ENCODE results near the gene PRSS12. TPM values are rescaled to one million over a fixed set of nuclear protein-coding genes. Genes with fewer than 3 reads are reported as not detected.
"Not testable (repeated sequence)": the region's sequence is repeated elsewhere in the genome, so short reads cannot be mapped to it uniquely, and the experiment has no call there.

PRSS12 gene
- total RNA-seq, 1 experiment from 2014 or later, result 15.6 TPM

DNA sequence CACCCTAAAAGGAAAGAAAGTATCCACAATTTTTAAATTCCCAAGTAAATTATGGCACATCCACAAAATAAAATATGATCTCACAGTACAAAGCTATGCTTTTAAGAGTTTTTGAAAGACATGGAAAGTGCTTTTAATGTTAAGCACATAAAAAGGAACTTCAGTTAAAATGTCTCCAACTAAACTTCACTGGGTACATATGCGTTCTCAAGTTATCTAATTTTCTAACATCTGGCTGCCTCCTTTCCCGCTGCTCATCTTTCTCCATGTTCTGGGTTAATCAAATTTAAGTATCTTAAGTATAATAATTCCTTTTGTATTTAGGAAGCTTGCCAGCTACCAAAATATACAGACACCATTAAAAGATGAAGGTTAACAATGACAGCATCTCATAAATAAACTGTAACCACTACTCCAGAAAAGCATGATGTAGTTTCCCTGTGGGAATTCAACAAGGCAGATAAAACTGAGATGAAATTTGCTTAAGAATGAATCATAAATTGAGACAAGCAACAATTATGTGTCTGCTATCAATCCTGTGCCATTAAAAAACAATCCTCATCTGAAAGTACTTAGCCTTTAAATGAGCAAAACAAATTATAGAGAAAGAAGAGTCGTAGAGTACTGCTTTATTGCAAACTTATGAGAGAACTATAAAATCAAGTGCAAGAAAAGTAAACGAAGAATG, 25.1 kb downstream of the PRSS12 start:
- Histone ChIP-seq H3K27ac (no peak overlapping the region), H3K4me3 (no peak overlapping the region), H3K27me3 (replicated peaks) (no peaks in the 10 kb centered on the region), H3K9me3 (replicated peaks) (no peaks in the 10 kb centered on the region), H3K36me3 (no peaks in the 10 kb centered on the region), H3K4me1 (replicated peaks) (no peaks in the 10 kb centered on the region)
- DNase-seq (ENCODE audit: low read depth in 1 of 2, low spot score in 2 of 2), result no peak

DNA sequence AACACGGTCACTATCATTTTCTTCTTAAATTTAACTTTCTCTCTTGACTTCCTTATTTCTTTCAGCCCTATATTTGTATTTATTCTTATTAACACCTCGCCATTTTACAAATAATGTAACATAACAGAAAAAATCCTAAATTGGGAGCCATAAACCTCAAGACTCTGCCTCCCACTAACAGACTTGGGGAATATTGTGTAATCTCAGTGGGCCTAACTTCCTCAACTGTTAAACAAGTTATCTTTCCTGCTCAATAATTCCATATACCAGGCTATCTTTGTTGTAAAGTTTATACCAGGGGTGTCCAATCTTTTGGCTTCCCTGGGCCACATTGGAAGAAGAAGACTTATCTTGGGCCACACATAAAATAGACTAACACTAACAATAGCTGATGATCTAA, 26.2 kb downstream of the PRSS12 start:
- no peaks in the 10 kb centered on the region for H3K36me3 ChIP-seq
- no peak for DNase-seq (ENCODE audit: low read depth in 1 of 2, low spot score in 2 of 2)
- H3K27me3 ChIP-seq (replicated peaks), result no peaks in the 10 kb centered on the region
- H3K4me3 ChIP-seq, result no peak overlapping the region
- no peaks in the 10 kb centered on the region for H3K4me1 ChIP-seq (replicated peaks)
- no peak overlapping the region for H3K27ac ChIP-seq
- H3K9me3 ChIP-seq (replicated peaks), result no peaks in the 10 kb centered on the region

DNA sequence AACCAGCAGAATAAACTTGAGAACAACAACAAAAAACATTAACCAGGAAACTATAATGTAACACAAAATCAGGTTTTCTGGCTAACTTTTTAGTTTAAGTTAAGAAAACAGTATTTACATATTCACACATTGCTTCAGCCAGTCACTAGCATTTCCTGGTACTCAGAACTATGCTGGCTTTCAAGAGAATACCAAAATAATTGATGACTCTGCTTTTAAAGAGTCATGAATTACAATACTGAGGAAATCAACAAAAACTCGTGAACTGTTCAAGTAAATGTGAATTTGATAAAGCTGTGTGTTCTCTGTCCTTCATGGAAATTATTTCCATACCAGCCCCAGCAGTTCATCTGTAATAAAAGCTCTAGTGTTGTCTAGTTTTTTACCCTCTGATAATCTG, 27.4 kb downstream of the PRSS12 start:
- Histone ChIP-seq H3K4me1 (replicated peaks) (no peaks in the 10 kb centered on the region), H3K27ac (no peak overlapping the region), H3K4me3 (no peak overlapping the region), H3K9me3 (replicated peaks) (no peaks in the 10 kb centered on the region), H3K27me3 (replicated peaks) (no peaks in the 10 kb centered on the region), H3K36me3 (no peaks in the 10 kb centered on the region)
- no peak for DNase-seq (ENCODE audit: low read depth in 1 of 2, low spot score in 2 of 2)

- no peaks in the 10 kb centered on the region for H3K4me1 ChIP-seq (replicated peaks)
- H3K4me3 ChIP-seq, result no peak overlapping the region
- no peaks in the 10 kb centered on the region for H3K36me3 ChIP-seq
- no peaks in the 10 kb centered on the region for H3K27me3 ChIP-seq (replicated peaks)
- DNase-seq (ENCODE audit: low read depth in 1 of 2, low spot score in 2 of 2), result no peak
- no peak overlapping the region for H3K27ac ChIP-seq
- no peaks in the 10 kb centered on the region for H3K9me3 ChIP-seq (replicated peaks)
Observed at GRCh38 chr4:118322831-118323502, 29.8 kb downstream of the PRSS12 start.

DNA sequence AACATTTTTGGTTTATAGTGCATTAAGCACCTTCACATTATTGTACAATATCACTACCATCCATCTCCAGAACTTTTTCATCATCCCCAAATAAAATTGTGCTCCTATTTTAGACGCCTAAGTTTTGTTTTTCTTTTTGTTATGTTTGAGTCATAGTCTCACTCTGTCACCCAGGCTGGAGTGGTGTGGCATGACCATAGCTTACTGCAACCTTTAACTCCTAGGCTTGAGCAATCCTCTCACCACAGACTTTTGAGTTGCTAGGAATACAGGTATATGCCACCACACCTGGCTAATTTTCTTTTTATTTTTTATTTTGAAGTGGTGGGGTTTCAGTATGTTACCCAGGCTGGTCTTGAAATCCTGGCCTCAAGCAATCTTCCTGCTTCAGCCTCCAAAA, 33.9 kb downstream of the PRSS12 start:
- H3K4me3 ChIP-seq, result no peak overlapping the region
- no peak for DNase-seq (ENCODE audit: low read depth in 1 of 2, low spot score in 2 of 2)
- no peak overlapping the region for H3K27ac ChIP-seq
- no peaks in the 10 kb centered on the region for H3K36me3 ChIP-seq
- H3K4me1 ChIP-seq (replicated peaks), result no peaks in the 10 kb centered on the region
- no peaks in the 10 kb centered on the region for H3K27me3 ChIP-seq (replicated peaks)
- no peaks in the 10 kb centered on the region for H3K9me3 ChIP-seq (replicated peaks)

GRCh38 chr4:118317691-118318090, 35.1 kb downstream of the PRSS12 start:
- Histone ChIP-seq H3K9me3 (replicated peaks) (no peaks in the 10 kb centered on the region), H3K4me3 (no peak overlapping the region), H3K4me1 (replicated peaks) (no peaks in the 10 kb centered on the region), H3K27me3 (replicated peaks) (no peaks in the 10 kb centered on the region), H3K27ac (no peak overlapping the region), H3K36me3 (no peaks in the 10 kb centered on the region)
- no peak for DNase-seq (ENCODE audit: low read depth in 1 of 2, low spot score in 2 of 2)

DNA sequence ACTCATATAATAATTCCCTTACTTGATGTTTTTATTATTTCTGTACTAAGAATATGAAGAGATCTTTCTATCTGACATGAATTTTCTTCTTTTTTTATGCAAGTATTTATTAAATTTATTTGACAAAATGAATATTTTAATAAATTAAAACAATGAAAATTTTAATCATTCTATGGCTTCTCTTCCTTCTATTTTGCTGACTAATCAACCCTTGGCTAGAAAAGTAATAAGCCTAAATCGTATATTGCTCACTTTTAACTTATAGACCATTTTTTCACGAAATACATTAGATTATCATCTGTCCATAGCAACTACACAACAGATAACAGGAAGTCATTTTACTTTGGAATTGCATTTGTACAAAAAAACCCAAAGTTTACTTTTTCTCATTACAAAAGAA, 38.6 kb downstream of the PRSS12 start:
- DNase-seq (ENCODE audit: low read depth in 1 of 2, low spot score in 2 of 2), result no peak
- no peaks in the 10 kb centered on the region for H3K4me1 ChIP-seq (replicated peaks)
- H3K36me3 ChIP-seq, result no peaks in the 10 kb centered on the region
- H3K9me3 ChIP-seq (replicated peaks), result no peaks in the 10 kb centered on the region
- H3K27me3 ChIP-seq (replicated peaks), result no peaks in the 10 kb centered on the region
- H3K4me3 ChIP-seq, result no peak overlapping the region
- H3K27ac ChIP-seq, result no peak overlapping the region

DNA sequence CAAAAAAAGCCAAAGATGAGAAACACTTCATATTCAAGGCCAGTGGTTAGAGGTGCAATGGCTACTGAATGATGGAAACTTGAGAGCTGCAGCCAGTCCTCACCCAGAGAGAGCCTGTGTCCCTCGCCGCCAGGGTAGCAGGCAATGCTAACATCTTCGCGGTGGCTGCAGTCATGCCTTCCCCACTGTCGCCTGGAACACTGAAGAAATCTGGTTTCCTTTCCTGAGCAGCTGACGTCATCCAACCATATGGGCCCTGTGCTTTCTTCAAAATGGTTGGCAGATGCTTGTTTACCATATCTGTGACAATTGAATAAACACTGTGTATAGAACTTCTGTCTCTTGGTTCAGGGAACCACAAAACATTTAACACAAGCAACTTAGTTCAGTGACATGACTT, 39.7 kb downstream of the PRSS12 start:
- Histone ChIP-seq H3K4me1 (replicated peaks) (no peaks in the 10 kb centered on the region), H3K27me3 (replicated peaks) (no peaks in the 10 kb centered on the region), H3K9me3 (replicated peaks) (no peaks in the 10 kb centered on the region), H3K27ac (no peak overlapping the region), H3K36me3 (no peaks in the 10 kb centered on the region), H3K4me3 (no peak overlapping the region)
- DNase-seq (ENCODE audit: low read depth in 1 of 2, low spot score in 2 of 2), result no peak

- no peak overlapping the region for H3K4me3 ChIP-seq
- no peaks in the 10 kb centered on the region for H3K9me3 ChIP-seq (replicated peaks)
- H3K27ac ChIP-seq, result no peak overlapping the region
- H3K36me3 ChIP-seq, result no peaks in the 10 kb centered on the region
- no peak for DNase-seq (ENCODE audit: low read depth in 1 of 2, low spot score in 2 of 2)
- no peaks in the 10 kb centered on the region for H3K4me1 ChIP-seq (replicated peaks)
- H3K27me3 ChIP-seq (replicated peaks), result no peaks in the 10 kb centered on the region
Observed at GRCh38 chr4:118308306-118309030, 44.3 kb downstream of the PRSS12 start.

DNA sequence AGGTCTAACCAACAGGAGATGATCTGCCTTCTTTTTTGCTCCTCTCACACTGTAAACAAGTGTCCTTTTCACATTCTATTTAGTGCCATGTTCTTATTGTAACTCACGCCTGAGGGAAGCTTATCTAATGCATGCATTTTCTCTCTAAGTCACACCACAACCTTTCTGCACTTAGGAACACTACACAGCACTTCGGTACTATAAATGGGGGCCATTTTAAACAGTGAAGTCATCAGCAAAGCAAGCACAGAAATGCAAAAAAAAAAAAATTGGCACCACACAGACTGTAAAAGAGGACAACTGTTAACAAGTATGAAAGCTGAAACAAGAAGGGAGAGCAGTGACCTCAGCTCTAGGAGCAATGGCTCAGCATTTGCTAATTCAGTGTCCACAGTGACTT, 45.2 kb downstream of the PRSS12 start:
- Histone ChIP-seq H3K36me3 (no peaks in the 10 kb centered on the region), H3K27ac (no peak overlapping the region)
- no peak for DNase-seq (ENCODE audit: low read depth in 1 of 2, low spot score in 2 of 2)

GRCh38 chr4:118299619-118300018, 53.2 kb downstream of the PRSS12 start:
- H3K4me1 ChIP-seq (replicated peaks); DNase-seq (ENCODE audit: low read depth in 1 of 2, low spot score in 2 of 2); H3K27ac ChIP-seq; H3K9me3 ChIP-seq (replicated peaks); H3K36me3 ChIP-seq; H3K27me3 ChIP-seq (replicated peaks); H3K4me3 ChIP-seq: not testable (repeated sequence)

More for the DNA sequence above, 45.2 kb downstream of the PRSS12 start:
- Histone ChIP-seq H3K9me3 (replicated peaks) (no peaks in the 10 kb centered on the region), H3K4me1 (replicated peaks) (no peaks in the 10 kb centered on the region), H3K27me3 (replicated peaks) (no peaks in the 10 kb centered on the region), H3K4me3 (no peak overlapping the region)

GRCh38 chr4:118296729-118297128, 56.1 kb downstream of the PRSS12 start:
- no peak overlapping the region for H3K27ac ChIP-seq
- no peak for DNase-seq (ENCODE audit: low read depth in 1 of 2, low spot score in 2 of 2)

GRCh38 chr4:118290951-118291350, 61.9 kb downstream of the PRSS12 start:
- Histone ChIP-seq H3K27me3 (replicated peaks) (no peaks in the 10 kb centered on the region), H3K9me3 (replicated peaks) (no peaks in the 10 kb centered on the region), H3K4me1 (replicated peaks) (peaks cover 16% of the 10 kb centered on the region), H3K36me3 (no peaks in the 10 kb centered on the region), H3K27ac (no peak overlapping the region), H3K4me3 (no peak overlapping the region)
- no peak for DNase-seq (ENCODE audit: low read depth in 1 of 2, low spot score in 2 of 2)

More at GRCh38 chr4:118296729-118297128, 56.1 kb downstream of the PRSS12 start:
- Histone ChIP-seq H3K4me3 (no peak overlapping the region), H3K27me3 (replicated peaks) (no peaks in the 10 kb centered on the region), H3K4me1 (replicated peaks) (no peaks in the 10 kb centered on the region), H3K36me3 (no peaks in the 10 kb centered on the region), H3K9me3 (replicated peaks) (no peaks in the 10 kb centered on the region)

DNA sequence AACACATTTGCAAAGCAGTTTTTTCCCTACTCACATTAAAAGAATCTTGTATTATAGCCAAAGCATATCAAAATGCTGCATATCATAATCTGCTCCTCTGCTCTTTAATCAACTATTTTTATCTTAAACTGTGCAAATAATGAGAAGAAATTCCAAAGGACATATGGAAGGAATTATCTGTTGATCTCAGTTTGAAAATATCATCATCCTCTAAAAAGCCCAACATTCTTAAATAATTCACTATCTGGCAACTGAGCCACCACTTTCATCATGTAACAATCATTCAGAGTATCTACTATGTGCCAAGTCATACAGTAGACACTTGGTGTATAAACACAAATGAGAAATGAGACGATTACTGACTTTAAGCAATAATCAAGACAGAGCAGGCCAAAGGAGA, 63.0 kb downstream of the PRSS12 start:
- peak in 1 of 2 experiments; percentile 30 for DNase-seq (ENCODE audit: low read depth in 1 of 2, low spot score in 2 of 2)
- no peaks in the 10 kb centered on the region for H3K36me3 ChIP-seq
- no peak overlapping the region for H3K27ac ChIP-seq
- H3K27me3 ChIP-seq (replicated peaks), result no peaks in the 10 kb centered on the region
- H3K4me3 ChIP-seq, result no peak overlapping the region
- peaks cover 16% of the 10 kb centered on the region for H3K4me1 ChIP-seq (replicated peaks)
- H3K9me3 ChIP-seq (replicated peaks), result no peaks in the 10 kb centered on the region

Measured in SJSA1 (cell line).